SK-N-SH (cell line): ENCODE data around the gene LECT2. TPM values are rescaled to one million over a fixed set of nuclear protein-coding genes. Genes with fewer than 3 reads are reported as not detected.

Experiments used
- CTCF ChIA-PET: fragments of 300-600, 350-600 bp; formaldehyde crosslinking; extraction: SDS; loops from one replicate; lab custom pipeline; 2021; lab: Yijun Ruan, JAX
- POLR2A ChIA-PET: fragments of 350-600 bp; sonication (Branson Sonifier 250); formaldehyde crosslinking; extraction: SDS; loops from one replicate; lab custom pipeline; 2020; ENCODE audit warnings: antibody characterized with exemption, inconsistent platforms; lab: Yijun Ruan, JAX
- DNase-seq: peaks from one replicate; pipeline ENCODE4 v3.0.0; 2012
- H2AFZ ChIP-seq: fragments of 200-600 bp; sonication (generic); 2 replicates; pipeline ENCODE4 v1.8.1; 2016; ENCODE audit warnings: antibody characterized with exemption, mild to moderate bottlenecking, low read depth
- H3F3A ChIP-seq: fragments of 200-600 bp; sonication (generic); replicated peaks from 2 replicates; pipeline ENCODE3; 2016; ENCODE audit warnings: antibody characterized with exemption, mild to moderate bottlenecking; ENCODE audit not compliant: insufficient read depth
- H3K27ac ChIP-seq, 2 experiments: fragments of 200-500 bp in 1 of 2; fragments of 200-600 bp in 1 of 2; sonication (Bioruptor generic) in 1 of 2; sonication (generic), shearing (Covaris generic) in 1 of 2; 2 replicates each; pipeline versions ENCODE4 v1.5.1 to v1.6.1; 2014 to 2016; ENCODE audit warnings: low read depth in 2 of 2, inconsistent platforms in 1 of 2, low read length in 1 of 2, mild to moderate bottlenecking in 1 of 2, mixed read lengths in 1 of 2
- H3K27me3 ChIP-seq: fragments of 200-600 bp; sonication (generic), shearing (Covaris generic); 2 replicates; pipeline ENCODE4 v1.6.1; 2016; ENCODE audit warnings: mixed run types; ENCODE audit not compliant: insufficient read depth
- H3K36me3 ChIP-seq, 2 experiments: fragments of 200-500 bp in 1 of 2; fragments of 200-600 bp in 1 of 2; sonication (Bioruptor generic) in 1 of 2; sonication (generic) in 1 of 2; replicated peaks in 1 of 2; 2 replicates each; pipeline versions ENCODE3 to v1.5.1; 2014 to 2016; ENCODE audit warnings: low read length in 1 of 2, mild to moderate bottlenecking in 1 of 2; ENCODE audit not compliant: insufficient read depth in 2 of 2, control insufficient read depth in 1 of 2
- H3K4me1 ChIP-seq, 2 experiments: fragments of 200-500 bp in 1 of 2; fragments of 200-600 bp in 1 of 2; sonication (Bioruptor generic) in 1 of 2; sonication (generic), shearing (Covaris generic) in 1 of 2; 2 replicates each; pipeline versions ENCODE4 v1.5.1 to v1.6.1; 2014 to 2016; ENCODE audit warnings: low read depth in 1 of 2, low read length in 1 of 2, mixed run types in 1 of 2; ENCODE audit not compliant: insufficient read depth in 2 of 2, control insufficient read depth in 1 of 2
- H3K4me2 ChIP-seq: fragments of 200-600 bp; sonication (generic), shearing (Covaris generic); 2 replicates; pipeline ENCODE4 v1.6.1; 2017; ENCODE audit warnings: mixed run types
- H3K4me3 ChIP-seq, 2 experiments: fragments of 200-500 bp in 1 of 2; fragments of 200-600 bp in 1 of 2; sonication (Bioruptor generic) in 1 of 2; sonication (generic), shearing (Covaris generic) in 1 of 2; 2 replicates each; pipeline versions ENCODE4 v1.5.1 to v1.8.1; 2014 to 2016; ENCODE audit warnings: low read depth in 2 of 2, inconsistent platforms in 1 of 2, low read length in 1 of 2, mild to moderate bottlenecking in 1 of 2, mixed read lengths in 1 of 2, moderate library complexity in 1 of 2
- H3K79me2 ChIP-seq: fragments of 200-600 bp; sonication (generic); 2 replicates; pipeline ENCODE4 v1.8.1; 2017; ENCODE audit warnings: mild to moderate bottlenecking; ENCODE audit not compliant: insufficient read depth
- H3K9ac ChIP-seq: fragments of 200-600 bp; sonication (generic); 2 replicates; pipeline ENCODE4 v1.6.1; 2017; ENCODE audit warnings: mixed run types
- H3K9me2 ChIP-seq: fragments of 200-600 bp; sonication (generic); 2 replicates; pipeline ENCODE4 v1.6.1; 2017; ENCODE audit warnings: mixed run types
- H3K9me3 ChIP-seq: fragments of 200-600 bp; sonication (generic); 2 replicates; pipeline ENCODE4 v1.6.1; 2017; ENCODE audit warnings: mixed run types, mild to moderate bottlenecking, moderate library complexity
- H4K20me1 ChIP-seq: fragments of 200-600 bp; sonication (generic); 2 replicates; pipeline ENCODE4 v1.6.1; 2017; ENCODE audit warnings: mild to moderate bottlenecking, mixed run types; ENCODE audit not compliant: insufficient read depth
- CTCF ChIP-seq: fragments of 200-600 bp; sonication (generic); IDR thresholded peaks from 2 replicates; pipeline ENCODE4 v1.6.1; 2017; ENCODE audit warnings: antibody characterized with exemption, mild to moderate bottlenecking, moderate library complexity
- ELF1 ChIP-seq: IDR thresholded peaks from 2 replicates; pipeline ENCODE4 v1.4.0; 2012
- EP300 ChIP-seq, 2 experiments: IDR thresholded peaks; 2 replicates each; pipeline versions ENCODE4 v1.4.0 to v1.6.1; 2012; ENCODE audit warnings: borderline replicate concordance in 1 of 2, low read depth in 1 of 2, low read length in 1 of 2
- EZH2phosphoT487 ChIP-seq: fragments of 200-600 bp; sonication (generic); IDR thresholded peaks from 2 replicates; pipeline ENCODE4 v1.6.1; 2017; ENCODE audit warnings: low read depth, mixed run types, mild to moderate bottlenecking, antibody characterized with exemption, moderate library complexity, borderline replicate concordance
- FOXJ3 ChIP-seq: sonication (generic); formaldehyde crosslinking; IDR thresholded peaks from 2 replicates; pipeline ENCODE4 v1.5.1; 2020; ENCODE audit warnings: mild to moderate bottlenecking, missing genetic modification reagents
- FOXM1 ChIP-seq: IDR thresholded peaks from 2 replicates; pipeline ENCODE4 v1.4.0; 2012; ENCODE audit warnings: low read depth, mild to moderate bottlenecking
- GABPA ChIP-seq: IDR thresholded peaks from 2 replicates; pipeline ENCODE4 v1.4.0; 2012; ENCODE audit warnings: low read depth, mild to moderate bottlenecking
- IRF3 ChIP-seq: fragments of 150-350 bp; IDR thresholded peaks from 2 replicates; pipeline ENCODE4 v1.6.1; 2016; ENCODE audit warnings: mild to moderate bottlenecking, low read depth, low read length
- MAX ChIP-seq: IDR thresholded peaks from 2 replicates; pipeline ENCODE4 v1.4.0; 2012; ENCODE audit warnings: low read depth
- MXI1 ChIP-seq: IDR thresholded peaks from 2 replicates; pipeline ENCODE4 v1.6.1; 2012; ENCODE audit warnings: mild to moderate bottlenecking, low read depth, low read length, improper control_type of control experiment
- NFIC ChIP-seq: IDR thresholded peaks from 2 replicates; pipeline ENCODE4 v1.4.0; 2012; ENCODE audit warnings: borderline replicate concordance
- NRF1 ChIP-seq: IDR thresholded peaks from 2 replicates; pipeline ENCODE4 v1.6.1; 2012; ENCODE audit warnings: low read depth, mild to moderate bottlenecking, low read length
- PBX3 ChIP-seq: IDR thresholded peaks from 2 replicates; pipeline ENCODE4; 2012
- RCOR1 ChIP-seq: fragments of 150-350 bp; IDR thresholded peaks from 2 replicates; pipeline ENCODE4 v1.6.1; 2017; ENCODE audit warnings: antibody characterized with exemption, low read length
- SIN3A ChIP-seq: IDR thresholded peaks from 2 replicates; pipeline ENCODE4 v1.6.1; 2012; ENCODE audit warnings: low read depth, mild to moderate bottlenecking, low read length, moderate library complexity, borderline replicate concordance
- SMC3 ChIP-seq: IDR thresholded peaks from 2 replicates; pipeline ENCODE4 v1.6.1; 2012; ENCODE audit warnings: low read depth, low read length, improper control_type of control experiment
- TCF12 ChIP-seq: IDR thresholded peaks from 2 replicates; pipeline ENCODE4 v1.4.0; 2012
- TEAD4 ChIP-seq: IDR thresholded peaks from 2 replicates; pipeline ENCODE4 v1.4.0; 2012; ENCODE audit warnings: mild to moderate bottlenecking, borderline replicate concordance; ENCODE audit not compliant: insufficient read depth
- USF1 ChIP-seq: IDR thresholded peaks from 2 replicates; pipeline ENCODE4 v1.4.0; 2012; ENCODE audit warnings: low read depth, borderline replicate concordance
- ZBTB33 ChIP-seq: IDR thresholded peaks from 2 replicates; pipeline ENCODE4 v1.4.0; 2012; ENCODE audit warnings: low read depth, borderline replicate concordance
- WGBS: methylation state at CpG from one replicate; pipeline ENCODE4 v1.1.6; 2017; ENCODE audit warnings: low lambda C conversion rate; 5-methylcytosine and 5-hydroxymethylcytosine counted together
- polyA plus RNA-seq, 3 experiments: library from polyadenylated mRNA; depleted of rRNA; stranded (reverse); fragments of >200 nt; gene quantifications; 2 replicates each; pipeline ENCODE4 v1.2.3, GENCODE V29; 2012

The LECT2 gene
- polyA plus RNA-seq, 1 of the 3 experiments (the other 2 are of a cell fraction) = 0.18 TPM

- H3K27me3 ChIP-seq = no peaks in the 10 kb centered on the region; the same call in 1 of the 2 replicates
- 80% methylated on average over 5 of the region's 5 CpGs for WGBS
- CTCF ChIA-PET = no interaction called here
These were observed 39.2 kb downstream of the LECT2 start for GRCh38 chr5:135915466-135916001.

GRCh38 chr5:135913713-135914626, 40.8 kb downstream of the LECT2 start:
- H4K20me1 ChIP-seq = no peaks in the 10 kb centered on the region
- H3F3A ChIP-seq = peaks cover 3% of the 10 kb centered on the region
- H3K9ac ChIP-seq = no peak overlapping the region
- TF ChIP-seq MAX (no peak), RCOR1 (no peak), CTCF (no peak), ELF1 (no peak), FOXM1 (no peak), TCF12 (no peak), ZBTB33 (no peak), NRF1 (no peak), MXI1 (no peak), EZH2phosphoT487 (no peak), IRF3 (no peak), PBX3 (no peak), FOXJ3 (CRISPR knock-in tag) (no peak), USF1 (no peak), EP300 (IDR thresholded peaks at IDR 0.05; ENCODE audit: borderline replicate concordance in 1 of 2, low read depth in 1 of 2, low read length in 1 of 2) (no peak), NFIC (no peak), TEAD4 (no peak), SIN3A (no peak)
- H3K4me1 ChIP-seq = no peaks in the 10 kb centered on the region
- no peaks in the 10 kb centered on the region for H3K79me2 ChIP-seq
- H3K9me3 ChIP-seq = no peaks in the 10 kb centered on the region
- H3K27me3 ChIP-seq = peaks cover 3% of the 10 kb centered on the region; the same call in 1 of the 2 replicates
- POLR2A ChIA-PET = no interaction called here
- H3K27ac ChIP-seq = no peak overlapping the region
- no peak for DNase-seq
- H3K36me3 ChIP-seq = no peaks in the 10 kb centered on the region
- no peaks in the 10 kb centered on the region for H3K9me2 ChIP-seq
- 14% methylated on average over 4 of the region's 4 CpGs for WGBS
- CTCF ChIA-PET = interaction anchor here (0.5 kb wide), 1 partner anchor 9 kb away, joined by 3 read pairs; no protein-coding TSS in a partner anchor
- H3K4me2 ChIP-seq = no peak overlapping the region
- no peak overlapping the region for H2AFZ ChIP-seq
- H3K4me3 ChIP-seq = no peak overlapping the region

More at GRCh38 chr5:135915466-135916001, 39.2 kb downstream of the LECT2 start:
- H3K4me1 ChIP-seq = no peaks in the 10 kb centered on the region
- H3K79me2 ChIP-seq = no peaks in the 10 kb centered on the region
- no peaks in the 10 kb centered on the region for H3K36me3 ChIP-seq
- no peak overlapping the region for H3K27ac ChIP-seq
- peaks cover 3% of the 10 kb centered on the region for H3F3A ChIP-seq
- TF ChIP-seq RCOR1 = no peak
- TF ChIP-seq GABPA = no peak
- no peak for TF ChIP-seq SMC3
- TF ChIP-seq, all 33 proteins: peak for 0
- Histone ChIP-seq H3K4me2 (no peak overlapping the region), H4K20me1 (no peaks in the 10 kb centered on the region), H2AFZ (no peak overlapping the region), H3K9me2 (no peaks in the 10 kb centered on the region), H3K9ac (no peak overlapping the region), H3K4me3 (no peak overlapping the region), H3K9me3 (no peaks in the 10 kb centered on the region)
- DNase-seq = no peak
- POLR2A ChIA-PET = no interaction called here
